GM12878 (cell line): ENCODE measurements around the gene MCOLN2. TPM values are rescaled to one million over a fixed set of nuclear protein-coding genes. Genes with fewer than 3 reads are reported as not detected.

Experiments used
- ATAC-seq: fragments of 200-7000 bp; cut with Tn5 transposase; 3 replicates; pipeline ENCODE4 v1.9.1; 2020; ENCODE audit warnings: mild to moderate bottlenecking, moderate library complexity
- BruUV-seq: library from RNA; stranded (reverse); fragments of 400-500 nt; replicated peaks from 2 replicates; lab custom pipeline; 2021; lab: Mats Ljungman, UMichigan
- CTCF ChIA-PET: fragments of 300-600 bp; sonication (Branson Sonifier 250); formaldehyde crosslinking; extraction: SDS; loops from one replicate; lab custom pipeline; 2021; ENCODE audit warnings: inconsistent platforms; lab: Yijun Ruan, JAX
- POLR2A ChIA-PET: fragments of 350-600 bp; formaldehyde crosslinking; extraction: SDS; loops from one replicate; lab custom pipeline; 2021; ENCODE audit warnings: inconsistent platforms; lab: Charles Lee
- RAD21 ChIA-PET: fragments of 300-600 bp; sonication (Branson Sonifier 250); formaldehyde crosslinking; loops from one replicate; lab custom pipeline; 2023; ENCODE audit warnings: antibody characterized with exemption; ENCODE audit not compliant: unreplicated experiment; lab: Charles Lee
- SMC1A ChIA-PET: fragments of 300-600 bp; sonication (Branson Sonifier 250); formaldehyde crosslinking; loops from one replicate; lab custom pipeline; 2023; ENCODE audit not compliant: unreplicated experiment, uncharacterized antibody; lab: Charles Lee
- DNase-seq: peaks from one replicate; pipeline ENCODE4 v3.0.0-alpha.2; 2011; ENCODE audit warnings: low read depth, low spot score
- FAIRE-seq: peaks from 3 replicates; lab custom pipeline; 2011; peaks lifted over from hg19 to GRCh38; lab: Jason Lieb, UNC
- H2AFZ ChIP-seq: 2 replicates; pipeline ENCODE4 v1.6.0; 2011; ENCODE audit warnings: low read depth, low read length, control low read depth; ENCODE audit not compliant: control insufficient read depth
- H3K27ac ChIP-seq: 2 replicates; pipeline ENCODE4 v1.5.1; 2011; ENCODE audit warnings: control low read depth; ENCODE audit not compliant: control insufficient read depth, insufficient read depth
- H3K27me3 ChIP-seq, 2 experiments: replicated peaks in 1 of 2; 2 replicates each; pipeline versions ENCODE4 v1.6.0 to v1.6.1; 2011; ENCODE audit warnings: low read length in 1 of 2; ENCODE audit not compliant: control insufficient read depth in 2 of 2, insufficient read depth in 2 of 2
- H3K36me3 ChIP-seq, 2 experiments: 2 replicates each; pipeline ENCODE4 v1.5.1; 2011; ENCODE audit warnings: low read length in 1 of 2; ENCODE audit not compliant: control insufficient read depth in 2 of 2, insufficient read depth in 2 of 2
- H3K4me1 ChIP-seq: 2 replicates; pipeline ENCODE4 v1.6.1; 2011; ENCODE audit warnings: mild to moderate bottlenecking, low read length, moderate library complexity, mixed read lengths; ENCODE audit not compliant: control insufficient read depth, insufficient read depth
- H3K4me2 ChIP-seq: 2 replicates; pipeline ENCODE4 v1.6.0; 2011; ENCODE audit warnings: control low read depth; ENCODE audit not compliant: control insufficient read depth, insufficient read depth
- H3K4me3 ChIP-seq: fragments of 200-600 bp; sonication (generic); 2 replicates; pipeline ENCODE4 v1.5.1; 2016
- H3K79me2 ChIP-seq: 2 replicates; pipeline ENCODE4 v1.6.0; 2011; ENCODE audit warnings: low read length; ENCODE audit not compliant: control insufficient read depth, insufficient read depth
- H3K9ac ChIP-seq: 2 replicates; pipeline ENCODE4 v1.8.0; 2011; ENCODE audit warnings: low read length, control low read depth, mixed read lengths; ENCODE audit not compliant: control insufficient read depth, insufficient read depth
- H3K9me3 ChIP-seq: replicated peaks from 3 replicates; pipeline ENCODE4 v1.5.1; 2011; ENCODE audit warnings: mild to moderate bottlenecking, low read length; ENCODE audit not compliant: control insufficient read depth, insufficient read depth
- H4K20me1 ChIP-seq: 2 replicates; pipeline ENCODE4 v1.6.0; 2011; ENCODE audit not compliant: control insufficient read depth, insufficient read depth
- ASH2L ChIP-seq: fragments of 300-600, 200-600 bp; sonication (generic); IDR thresholded peaks from 2 replicates; pipeline ENCODE4 v1.6.1; 2017; ENCODE audit warnings: low read depth, mild to moderate bottlenecking, borderline replicate concordance
- POLR2A ChIP-seq: IDR thresholded peaks from 2 replicates; pipeline ENCODE4 v1.6.1; 2011; ENCODE audit warnings: low read depth, mild to moderate bottlenecking, low read length
- POLR2AphosphoS5 ChIP-seq: IDR thresholded peaks from 2 replicates; pipeline ENCODE4 v1.6.1; 2011; ENCODE audit warnings: mild to moderate bottlenecking, low read length, inconsistent platforms
- REST ChIP-seq: IDR thresholded peaks from 2 replicates; pipeline ENCODE4 v1.6.1; 2012; ENCODE audit warnings: mild to moderate bottlenecking, low read depth, low read length
- TCF7 ChIP-seq: IDR thresholded peaks from 2 replicates; pipeline ENCODE4 v1.6.1; 2014; ENCODE audit warnings: antibody characterized with exemption, borderline replicate concordance
- WGBS: methylation state at CpG from one replicate; pipeline ENCODE4 v1.1.6; 2016; ENCODE audit warnings: low lambda C conversion rate; ENCODE audit not compliant: insufficient replicate concordance, insufficient coverage; ENCODE audit errors: missing lambda C conversion rate; 5-methylcytosine and 5-hydroxymethylcytosine counted together
- in situ Hi-C: fragments of 300-500 bp; cut with MboI; formaldehyde crosslinking; loops from 9 replicates; pipeline ENCODE4 v1.14.3; 2018; ENCODE audit warnings: mixed read lengths
- intact Hi-C: fragments of 100-400 bp; cut with micrococcal nuclease; formaldehyde crosslinking; loops from one replicate; pipeline ENCODE4 v1.14.2; 2022; ENCODE audit not compliant: unreplicated experiment
- polyA plus RNA-seq, 11 experiments: library from polyadenylated mRNA; depleted of rRNA in 4 of 11; unstranded in 6 of 11; stranded (reverse) in 5 of 11; fragments of >200 nt; fragmentation: Nextera tagmentation in 4 of 11; fragmentation: Illumina TruSeq in 1 of 11; extraction: Ambion mirVana in 4 of 11; extraction: Trizol in 1 of 11; gene quantifications; 1 replicate in 1 of 11; 2 replicates in 10 of 11; pipeline versions ENCODE4 v1.2.1 to v1.2.3, GENCODE V29; 2011 to 2016; ENCODE audit warnings: inconsistent platforms in 2 of 11, missing spikeins in 2 of 11, low read depth in 1 of 11
- total RNA-seq, 4 experiments: library from RNA; depleted of rRNA in 3 of 4; stranded (reverse); fragments of >200 nt in 3 of 4; fragmentation: Illumina TruSeq in 1 of 4; extraction: Trizol in 1 of 4; gene quantifications; 2 replicates each; pipeline versions ENCODE4 v1.2.1 to v1.2.3, GENCODE V29; 2013 to 2021
- TF ChIP-seq, protein P1 (sequence below): IDR thresholded peaks from 2 replicates; pipeline ENCODE4 v1.6.1; 2012; ENCODE audit warnings: low read length, inconsistent platforms

MCOLN2 gene
- total and polyA plus RNA-seq, 10 of the 15 experiments (the other 5 are each of a cell fraction or from before 2014, with no cell fraction given) = 25.9 to 233 (median 109) TPM

- no peak for TF ChIP-seq ASH2L
- TF ChIP-seq, protein P1, sequence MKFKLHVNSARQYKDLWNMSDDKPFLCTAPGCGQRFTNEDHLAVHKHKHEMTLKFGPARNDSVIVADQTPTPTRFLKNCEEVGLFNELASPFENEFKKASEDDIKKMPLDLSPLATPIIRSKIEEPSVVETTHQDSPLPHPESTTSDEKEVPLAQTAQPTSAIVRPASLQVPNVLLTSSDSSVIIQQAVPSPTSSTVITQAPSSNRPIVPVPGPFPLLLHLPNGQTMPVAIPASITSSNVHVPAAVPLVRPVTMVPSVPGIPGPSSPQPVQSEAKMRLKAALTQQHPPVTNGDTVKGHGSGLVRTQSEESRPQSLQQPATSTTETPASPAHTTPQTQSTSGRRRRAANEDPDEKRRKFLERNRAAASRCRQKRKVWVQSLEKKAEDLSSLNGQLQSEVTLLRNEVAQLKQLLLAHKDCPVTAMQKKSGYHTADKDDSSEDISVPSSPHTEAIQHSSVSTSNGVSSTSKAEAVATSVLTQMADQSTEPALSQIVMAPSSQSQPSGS = peak; percentile 31; the same call in 1 of the 2 replicates
These were observed 52.0 kb downstream of the MCOLN2 start (continued) for GRCh38 chr1:84944767-84945486.

DNA sequence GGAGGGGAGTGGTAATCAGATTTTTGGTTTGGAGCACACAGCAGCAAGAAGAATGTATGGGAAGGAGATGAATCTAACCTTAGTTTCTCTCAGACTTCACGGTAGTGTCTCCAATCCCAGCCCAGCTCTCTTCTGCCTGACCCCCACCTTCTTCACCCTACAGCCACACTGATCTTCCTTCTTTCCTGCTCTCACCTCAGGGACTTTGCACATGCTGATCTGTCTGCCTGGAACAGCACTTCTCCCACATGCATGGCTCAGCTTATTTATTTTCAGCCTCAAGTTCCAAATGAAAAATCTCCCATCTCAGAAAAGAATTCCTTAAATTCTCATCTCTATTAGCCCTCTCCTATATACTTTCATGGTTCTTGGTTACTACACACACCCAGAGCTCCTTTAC is 55.1 kb downstream of the MCOLN2 start:
- BruUV-seq = TSS peak; percentile 1
- POLR2A ChIA-PET = no interaction called here
- TF ChIP-seq, protein P1 = 0 out of 2 replicates have a peak, but pooled peaks have one; percentile 20
- TF ChIP-seq REST = no peak
- peak; percentile 49; the same call in 1 of the 2 replicates for TF ChIP-seq POLR2A
- TF ChIP-seq POLR2AphosphoS5 = peak; percentile 57; the same call in 1 of the 2 replicates
- no peak for TF ChIP-seq TCF7
- H3K79me2 ChIP-seq = no peaks in the 10 kb centered on the region; the same call in 1 of the 2 replicates
- no peak overlapping the region for H3K9ac ChIP-seq
- intact Hi-C loops = no loop called here
- H3K27ac ChIP-seq = no peak overlapping the region
- no peak overlapping the region for H3K4me2 ChIP-seq
- WGBS = 100% methylated on average over 1 of the region's 1 CpG
- RAD21 ChIA-PET = interaction anchor here (9.1 kb wide), 1 partner anchor 86 kb away, joined by 209 read pairs; no protein-coding TSS in a partner anchor
- FAIRE-seq (no peak), DNase-seq (no peak), ATAC-seq (no peak)
- H3K9me3 ChIP-seq = no peaks in the 10 kb centered on the region
- H3K4me3 ChIP-seq = no peak overlapping the region
- in situ Hi-C loops = no loop called here
- no peak overlapping the region for H2AFZ ChIP-seq
- no peaks in the 10 kb centered on the region for H3K27me3 ChIP-seq
- peaks cover 13 to 28% of the 10 kb centered on the region in 2 experiments for H3K36me3 ChIP-seq
- CTCF ChIA-PET = interaction anchor here (1.1 to 12.2 kb wide), 4 partner anchors 80 to 317 kb away, joined by 3 to 319 read pairs (median 4); partner anchors contain the start of gene C1orf52
- SMC1A ChIA-PET = interaction anchor here (0.9 to 9.6 kb wide), 5 partner anchors 28 to 137 kb away, joined by 3 to 214 read pairs (median 5); no protein-coding TSS in a partner anchor
- no peaks in the 10 kb centered on the region for H4K20me1 ChIP-seq
- H3K4me1 ChIP-seq = peaks cover 11% of the 10 kb centered on the region
